Suprapubic skin (tissue), 4 donors: Measurements from ENCODE around the gene EIF2AK2. TPM values are rescaled to one million over a fixed set of nuclear protein-coding genes. Genes with fewer than 3 reads are reported as not detected.

Experiments
- DNase-seq, 2 donors: peaks; one replicate each; pipeline ENCODE4 v3.0.0-alpha.2; 2019; ENCODE audit warnings: low spot score in 2 of 2
- H3K27ac ChIP-seq: fragments of 200-600 bp; sonication (generic); one replicate; pipeline ENCODE4 v1.5.1; 2019
- H3K27me3 ChIP-seq: fragments of 200-600 bp; sonication (generic); one replicate; pipeline ENCODE4 v1.5.1; 2019
- H3K36me3 ChIP-seq: fragments of 200-600 bp; sonication (generic); one replicate; pipeline ENCODE4 v1.5.1; 2019
- H3K4me1 ChIP-seq: fragments of 200-600 bp; sonication (generic); one replicate; pipeline ENCODE4 v1.5.1; 2019
- H3K4me3 ChIP-seq: fragments of 200-600 bp; sonication (generic); one replicate; pipeline ENCODE4 v1.5.1; 2019; ENCODE audit warnings: mild to moderate bottlenecking
- H3K9me3 ChIP-seq: fragments of 200-600 bp; sonication (generic); one replicate; pipeline ENCODE4 v1.5.1; 2019
- EP300 ChIP-seq: sonication (generic); formaldehyde crosslinking; IDR thresholded peaks from one replicate; pipeline ENCODE4 v1.6.1; 2017; ENCODE audit warnings: antibody characterized with exemption
- POLR2A ChIP-seq, 2 donors: fragments of 450-650 bp; IDR thresholded peaks; one replicate each; pipeline ENCODE4 v1.6.1; 2017; ENCODE audit warnings: antibody characterized with exemption in 2 of 2, mild to moderate bottlenecking in 2 of 2, moderate library complexity in 2 of 2
- POLR2AphosphoS5 ChIP-seq, 3 donors: sonication (generic); formaldehyde crosslinking; IDR thresholded peaks; one replicate each; pipeline ENCODE4 v1.6.1; 2017; ENCODE audit warnings: antibody characterized with exemption in 3 of 3
- WGBS: methylation state at CpG from one replicate; pipeline ENCODE4 v1.1.5; 2018; 5-methylcytosine and 5-hydroxymethylcytosine counted together
- total RNA-seq, 4 donors: library from RNA; depleted of rRNA; stranded (reverse); fragments of >200 nt; gene quantifications; one replicate each; pipeline ENCODE4 v1.1.0, GENCODE V29; 2016
- TF ChIP-seq, protein P1 (sequence below), 2 donors: fragments of 200-600 bp in 1 of 2; fragments of 450-650 bp in 1 of 2; sonication (generic) in 1 of 2; IDR thresholded peaks; one replicate each; pipeline ENCODE4 v1.5.1; 2016 to 2019; ENCODE audit warnings: antibody characterized with exemption in 2 of 2, mild to moderate bottlenecking in 1 of 2, moderate library complexity in 1 of 2

EIF2AK2 gene
- total RNA-seq, 4 donors from 2014 or later = 6.5 to 10.8 (median 9.1) TPM

DNA sequence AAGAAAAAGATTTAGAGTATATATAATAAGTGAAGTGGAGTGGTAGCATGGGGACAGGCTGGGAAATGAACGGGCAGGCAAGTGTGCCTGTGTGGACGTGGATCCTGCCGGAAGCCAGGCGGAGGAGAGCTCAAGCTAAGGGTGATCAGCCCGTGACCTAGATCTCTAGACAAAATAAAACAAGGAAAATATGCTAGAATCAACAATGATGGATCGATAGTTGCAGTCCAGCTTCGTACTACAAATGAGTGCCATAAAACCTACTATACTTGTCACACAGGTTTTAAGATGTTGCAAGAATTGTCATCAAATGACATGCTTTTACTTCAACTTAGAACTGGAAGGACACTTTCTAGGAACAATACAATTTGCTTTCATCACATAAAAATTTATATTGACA is 8.5 kb downstream of the EIF2AK2 start:
- H3K36me3 ChIP-seq = peaks cover 38% of the 10 kb centered on the region
- H3K27ac ChIP-seq = no peak overlapping the region
- no peaks in the 10 kb centered on the region for H3K27me3 ChIP-seq
- H3K9me3 ChIP-seq = no peaks in the 10 kb centered on the region
- no peak for DNase-seq
- peaks cover 26% of the 10 kb centered on the region for H3K4me1 ChIP-seq
- no peak overlapping the region for H3K4me3 ChIP-seq
- WGBS = 72% methylated on average over 7 of the region's 7 CpGs
- TF ChIP-seq POLR2AphosphoS5 (IDR thresholded peaks at IDR 0.05) (no peak), EP300 (no peak), POLR2A (IDR thresholded peaks at IDR 0.05) (no peak)
- TF ChIP-seq, protein P1, sequence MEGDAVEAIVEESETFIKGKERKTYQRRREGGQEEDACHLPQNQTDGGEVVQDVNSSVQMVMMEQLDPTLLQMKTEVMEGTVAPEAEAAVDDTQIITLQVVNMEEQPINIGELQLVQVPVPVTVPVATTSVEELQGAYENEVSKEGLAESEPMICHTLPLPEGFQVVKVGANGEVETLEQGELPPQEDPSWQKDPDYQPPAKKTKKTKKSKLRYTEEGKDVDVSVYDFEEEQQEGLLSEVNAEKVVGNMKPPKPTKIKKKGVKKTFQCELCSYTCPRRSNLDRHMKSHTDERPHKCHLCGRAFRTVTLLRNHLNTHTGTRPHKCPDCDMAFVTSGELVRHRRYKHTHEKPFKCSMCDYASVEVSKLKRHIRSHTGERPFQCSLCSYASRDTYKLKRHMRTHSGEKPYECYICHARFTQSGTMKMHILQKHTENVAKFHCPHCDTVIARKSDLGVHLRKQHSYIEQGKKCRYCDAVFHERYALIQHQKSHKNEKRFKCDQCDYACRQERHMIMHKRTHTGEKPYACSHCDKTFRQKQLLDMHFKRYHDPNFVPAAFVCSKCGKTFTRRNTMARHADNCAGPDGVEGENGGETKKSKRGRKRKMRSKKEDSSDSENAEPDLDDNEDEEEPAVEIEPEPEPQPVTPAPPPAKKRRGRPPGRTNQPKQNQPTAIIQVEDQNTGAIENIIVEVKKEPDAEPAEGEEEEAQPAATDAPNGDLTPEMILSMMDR (IDR thresholded peaks at IDR 0.05) = no peak

DNA sequence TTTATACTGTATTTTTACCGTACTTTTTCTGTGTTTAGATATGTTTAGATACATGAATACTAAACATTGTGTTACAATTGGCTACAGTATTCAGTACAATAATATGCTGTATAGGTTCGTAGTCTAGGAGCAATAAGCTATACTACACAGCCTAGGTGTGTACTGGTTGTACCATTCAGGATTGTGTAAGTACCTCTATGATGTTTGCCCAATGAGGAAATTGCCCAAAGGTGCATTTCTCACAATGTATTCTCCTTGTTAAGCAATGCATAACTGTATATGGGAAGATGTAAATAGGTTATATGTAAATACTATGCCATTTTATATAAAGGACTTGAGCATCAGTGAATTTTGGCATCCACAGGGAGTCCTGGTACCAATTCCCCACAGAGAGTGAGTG is 10.7 kb downstream of the EIF2AK2 start:
- Histone ChIP-seq H3K9me3 (no peaks in the 10 kb centered on the region), H3K4me1 (peaks cover 26% of the 10 kb centered on the region), H3K4me3 (no peak overlapping the region), H3K27ac (no peak overlapping the region), H3K27me3 (no peaks in the 10 kb centered on the region), H3K36me3 (peaks cover 43% of the 10 kb centered on the region)
- 93% methylated on average over 2 of the region's 2 CpGs for WGBS
- no peak for DNase-seq
- TF ChIP-seq EP300 (no peak), POLR2A (IDR thresholded peaks at IDR 0.05) (no peak), POLR2AphosphoS5 (IDR thresholded peaks at IDR 0.05) (no peak)
- TF ChIP-seq, protein P1 (IDR thresholded peaks at IDR 0.05) = no peak

DNA sequence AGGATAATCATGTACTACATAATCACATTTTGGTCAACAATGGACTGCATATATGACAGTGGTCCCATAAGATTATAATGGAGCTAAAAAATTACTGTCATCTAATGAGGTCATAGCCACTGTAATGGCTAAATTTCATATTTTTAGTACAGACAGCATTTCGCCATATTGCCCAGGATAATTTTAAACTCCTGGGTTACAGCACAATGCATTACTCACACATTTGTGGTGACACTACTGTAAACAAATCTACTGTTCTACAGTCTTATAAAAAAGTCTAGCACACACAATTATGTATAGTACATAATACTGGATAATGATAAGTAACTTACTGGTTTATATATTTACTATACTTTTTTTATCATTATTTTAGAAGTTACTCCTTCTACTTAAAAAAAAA is 12.8 kb downstream of the EIF2AK2 start:
- Histone ChIP-seq H3K36me3 (peaks cover 51% of the 10 kb centered on the region), H3K27me3 (no peaks in the 10 kb centered on the region), H3K4me1 (peaks cover 9% of the 10 kb centered on the region), H3K4me3 (no peak overlapping the region), H3K9me3 (no peaks in the 10 kb centered on the region), H3K27ac (no peak overlapping the region)
- no peak for DNase-seq
- TF ChIP-seq POLR2A (IDR thresholded peaks at IDR 0.05) (no peak), POLR2AphosphoS5 (IDR thresholded peaks at IDR 0.05) (no peak), EP300 (no peak)
- TF ChIP-seq, protein P1 (IDR thresholded peaks at IDR 0.05) = no peak
- WGBS = 98% methylated on average over 1 of the region's 1 CpG

DNA sequence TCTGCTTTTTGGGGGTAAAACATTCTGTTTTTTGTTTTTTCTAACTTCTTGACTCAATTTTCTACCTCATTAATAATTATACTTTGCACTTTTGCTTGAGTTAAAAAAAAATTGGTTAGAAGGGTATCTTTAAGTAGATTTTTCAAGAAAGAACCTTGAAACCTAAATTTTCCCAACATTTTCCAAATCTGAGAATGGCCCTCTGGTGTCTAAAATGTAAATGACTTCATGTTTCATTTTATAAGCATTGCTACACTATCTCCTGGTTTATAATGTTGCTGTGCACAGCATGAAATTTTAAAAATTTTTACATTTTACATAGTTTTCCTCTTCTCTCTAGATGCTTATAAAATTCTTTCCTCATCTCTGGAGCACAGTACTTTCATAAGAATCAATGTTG is 14.2 kb downstream of the EIF2AK2 start:
- DNase-seq = no peak
- Histone ChIP-seq H3K4me1 (no peaks in the 10 kb centered on the region), H3K27me3 (no peaks in the 10 kb centered on the region), H3K36me3 (peaks cover 59% of the 10 kb centered on the region), H3K27ac (no peak overlapping the region), H3K9me3 (no peaks in the 10 kb centered on the region), H3K4me3 (no peak overlapping the region)
- TF ChIP-seq, protein P1 (IDR thresholded peaks at IDR 0.05) = no peak
- TF ChIP-seq EP300 (no peak), POLR2AphosphoS5 (IDR thresholded peaks at IDR 0.05) (no peak), POLR2A (IDR thresholded peaks at IDR 0.05) (no peak)

DNA sequence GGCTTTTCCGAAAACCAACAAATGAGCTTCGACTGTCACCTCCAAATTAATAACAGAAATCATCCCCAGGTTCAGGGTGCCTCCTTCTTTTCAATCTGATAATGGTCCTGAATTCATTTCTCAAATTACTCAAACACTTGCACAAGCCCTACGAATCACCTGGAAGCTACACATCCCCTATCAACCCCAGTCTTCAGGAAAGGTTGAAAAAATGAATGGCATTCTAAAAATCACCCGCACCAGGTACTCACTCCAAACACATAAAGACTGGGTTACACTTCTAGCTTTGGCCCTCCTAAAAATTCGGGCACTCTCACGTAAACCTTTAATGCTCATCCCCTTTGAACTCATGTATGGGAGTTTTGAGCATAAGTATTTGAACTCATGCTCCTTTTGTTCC is 23.9 kb downstream of the EIF2AK2 start:
- H3K27me3 ChIP-seq = no peaks in the 10 kb centered on the region
- H3K9me3 ChIP-seq = no peaks in the 10 kb centered on the region
- WGBS = 96% methylated on average over 6 of the region's 6 CpGs
- DNase-seq = no peak
- H3K4me3 ChIP-seq = no peak overlapping the region
- TF ChIP-seq, protein P1 (IDR thresholded peaks at IDR 0.05) = no peak
- TF ChIP-seq POLR2AphosphoS5 (IDR thresholded peaks at IDR 0.05) (no peak), POLR2A (IDR thresholded peaks at IDR 0.05) (no peak), EP300 (no peak)
- H3K27ac ChIP-seq = no peak overlapping the region
- H3K4me1 ChIP-seq = no peaks in the 10 kb centered on the region
- peaks cover 85% of the 10 kb centered on the region for H3K36me3 ChIP-seq
